Measurements from ENCODE around the gene OLIG2. TPM values are rescaled to one million over a fixed set of nuclear protein-coding genes. Genes with fewer than 3 reads are reported as not detected.

OLIG2 gene
- total and polyA plus RNA-seq, 2 experiments from 2014 or later = 0.15 to 1.4 TPM

DNA sequence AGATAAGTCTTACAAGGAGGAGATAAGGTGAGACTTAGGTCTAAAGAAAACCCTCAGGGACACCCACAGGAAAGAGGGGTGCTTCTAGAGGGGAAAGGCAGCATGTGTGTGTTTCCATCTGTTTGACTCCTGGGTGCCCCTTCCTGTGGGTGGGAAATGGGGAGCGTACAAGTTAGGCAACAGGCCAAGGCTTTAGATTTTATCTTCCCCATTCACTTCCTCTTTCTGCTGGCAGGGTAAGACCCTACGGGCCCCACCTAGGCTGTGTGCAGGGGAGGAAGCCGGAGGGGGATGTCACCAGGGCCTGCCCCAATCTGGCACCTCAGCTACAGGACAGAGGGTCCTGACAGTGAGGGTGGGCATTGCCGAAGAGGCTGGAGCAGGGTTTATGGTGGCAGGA is 41.7 kb downstream of the OLIG2 start (continued):
- TF ChIP-seq, protein P1, sequence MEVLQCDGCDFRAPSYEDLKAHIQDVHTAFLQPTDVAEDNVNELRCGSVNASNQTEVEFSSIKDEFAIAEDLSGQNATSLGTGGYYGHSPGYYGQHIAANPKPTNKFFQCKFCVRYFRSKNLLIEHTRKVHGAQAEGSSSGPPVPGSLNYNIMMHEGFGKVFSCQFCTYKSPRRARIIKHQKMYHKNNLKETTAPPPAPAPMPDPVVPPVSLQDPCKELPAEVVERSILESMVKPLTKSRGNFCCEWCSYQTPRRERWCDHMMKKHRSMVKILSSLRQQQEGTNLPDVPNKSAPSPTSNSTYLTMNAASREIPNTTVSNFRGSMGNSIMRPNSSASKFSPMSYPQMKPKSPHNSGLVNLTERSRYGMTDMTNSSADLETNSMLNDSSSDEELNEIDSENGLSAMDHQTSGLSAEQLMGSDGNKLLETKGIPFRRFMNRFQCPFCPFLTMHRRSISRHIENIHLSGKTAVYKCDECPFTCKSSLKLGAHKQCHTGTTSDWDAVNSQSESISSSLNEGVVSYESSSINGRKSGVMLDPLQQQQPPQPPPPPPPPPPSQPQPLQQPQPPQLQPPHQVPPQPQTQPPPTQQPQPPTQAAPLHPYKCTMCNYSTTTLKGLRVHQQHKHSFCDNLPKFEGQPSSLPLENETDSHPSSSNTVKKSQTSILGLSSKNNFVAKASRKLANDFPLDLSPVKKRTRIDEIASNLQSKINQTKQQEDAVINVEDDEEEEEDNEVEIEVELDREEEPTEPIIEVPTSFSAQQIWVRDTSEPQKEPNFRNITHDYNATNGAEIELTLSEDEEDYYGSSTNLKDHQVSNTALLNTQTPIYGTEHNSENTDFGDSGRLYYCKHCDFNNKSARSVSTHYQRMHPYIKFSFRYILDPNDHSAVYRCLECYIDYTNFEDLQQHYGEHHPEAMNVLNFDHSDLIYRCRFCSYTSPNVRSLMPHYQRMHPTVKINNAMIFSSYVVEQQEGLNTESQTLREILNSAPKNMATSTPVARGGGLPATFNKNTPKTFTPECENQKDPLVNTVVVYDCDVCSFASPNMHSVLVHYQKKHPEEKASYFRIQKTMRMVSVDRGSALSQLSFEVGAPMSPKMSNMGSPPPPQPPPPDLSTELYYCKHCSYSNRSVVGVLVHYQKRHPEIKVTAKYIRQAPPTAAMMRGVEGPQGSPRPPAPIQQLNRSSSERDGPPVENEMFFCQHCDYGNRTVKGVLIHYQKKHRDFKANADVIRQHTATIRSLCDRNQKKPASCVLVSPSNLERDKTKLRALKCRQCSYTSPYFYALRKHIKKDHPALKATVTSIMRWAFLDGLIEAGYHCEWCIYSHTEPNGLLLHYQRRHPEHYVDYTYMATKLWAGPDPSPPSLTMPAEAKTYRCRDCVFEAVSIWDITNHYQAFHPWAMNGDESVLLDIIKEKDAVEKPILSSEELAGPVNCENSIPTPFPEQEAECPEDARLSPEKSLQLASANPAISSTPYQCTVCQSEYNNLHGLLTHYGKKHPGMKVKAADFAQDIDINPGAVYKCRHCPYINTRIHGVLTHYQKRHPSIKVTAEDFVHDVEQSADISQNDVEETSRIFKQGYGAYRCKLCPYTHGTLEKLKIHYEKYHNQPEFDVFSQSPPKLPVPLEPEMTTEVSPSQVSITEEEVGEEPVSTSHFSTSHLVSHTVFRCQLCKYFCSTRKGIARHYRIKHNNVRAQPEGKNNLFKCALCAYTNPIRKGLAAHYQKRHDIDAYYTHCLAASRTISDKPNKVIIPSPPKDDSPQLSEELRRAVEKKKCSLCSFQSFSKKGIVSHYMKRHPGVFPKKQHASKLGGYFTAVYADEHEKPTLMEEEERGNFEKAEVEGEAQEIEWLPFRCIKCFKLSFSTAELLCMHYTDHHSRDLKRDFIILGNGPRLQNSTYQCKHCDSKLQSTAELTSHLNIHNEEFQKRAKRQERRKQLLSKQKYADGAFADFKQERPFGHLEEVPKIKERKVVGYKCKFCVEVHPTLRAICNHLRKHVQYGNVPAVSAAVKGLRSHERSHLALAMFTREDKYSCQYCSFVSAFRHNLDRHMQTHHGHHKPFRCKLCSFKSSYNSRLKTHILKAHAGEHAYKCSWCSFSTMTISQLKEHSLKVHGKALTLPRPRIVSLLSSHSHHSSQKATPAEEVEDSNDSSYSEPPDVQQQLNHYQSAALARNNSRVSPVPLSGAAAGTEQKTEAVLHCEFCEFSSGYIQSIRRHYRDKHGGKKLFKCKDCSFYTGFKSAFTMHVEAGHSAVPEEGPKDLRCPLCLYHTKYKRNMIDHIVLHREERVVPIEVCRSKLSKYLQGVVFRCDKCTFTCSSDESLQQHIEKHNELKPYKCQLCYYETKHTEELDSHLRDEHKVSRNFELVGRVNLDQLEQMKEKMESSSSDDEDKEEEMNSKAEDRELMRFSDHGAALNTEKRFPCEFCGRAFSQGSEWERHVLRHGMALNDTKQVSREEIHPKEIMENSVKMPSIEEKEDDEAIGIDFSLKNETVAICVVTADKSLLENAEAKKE (CRISPR knock-in tag; IDR thresholded peaks at IDR 0.05) = no peak
- TF ChIP-seq CREB1 (CRISPR knock-in tag; IDR thresholded peaks at IDR 0.05; ENCODE audit: low read depth) (no peak), JUNB (IDR thresholded peaks at IDR 0.05; ENCODE audit: unreplicated experiment) (no peak), EZH2 (IDR thresholded peaks at IDR 0.05; ENCODE audit: low read depth, unreplicated experiment) (no peak), EZH2phosphoT487 (IDR thresholded peaks at IDR 0.05; ENCODE audit: unreplicated experiment) (no peak)

DNA sequence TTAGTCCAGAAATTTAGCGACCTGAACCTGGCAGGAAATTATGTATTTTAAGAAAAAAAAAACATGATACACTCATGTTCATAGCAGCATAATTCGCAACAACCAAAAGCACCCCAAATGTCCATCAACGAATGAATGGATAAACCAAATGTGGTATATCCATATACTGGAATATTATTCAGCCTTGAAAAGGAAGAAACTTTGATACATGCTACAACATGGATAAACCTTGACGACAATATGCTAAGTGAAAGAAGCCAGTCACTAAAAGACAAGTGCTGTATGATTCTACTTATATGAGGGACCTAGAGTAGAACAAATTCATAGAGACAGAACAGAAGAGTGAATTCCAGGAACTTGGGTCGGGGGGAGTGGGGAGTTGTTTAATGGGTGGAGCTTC is 43.5 kb downstream of the OLIG2 start:
- DNase-seq (ENCODE audit: low spot score) (no peak), ATAC-seq (no peak)
- H3K27me3 Mint-ChIP-seq (ENCODE audit: insufficient read depth, low read depth, poor library complexity) = peaks cover 57% of the 10 kb centered on the region
- peaks cover 33% of the 10 kb centered on the region for H3K4me1 ChIP-seq (ENCODE audit: insufficient read depth)
- H3K36me3 Mint-ChIP-seq (ENCODE audit: low read depth) = peaks cover 7% of the 10 kb centered on the region
- H3K9me3 Mint-ChIP-seq = peaks cover 14% of the 10 kb centered on the region
- no peaks in the 10 kb centered on the region for H3K9me2 ChIP-seq (ENCODE audit: insufficient read depth)
- peaks cover 41% of the 10 kb centered on the region for H3K4me1 Mint-ChIP-seq
- H3K27ac ChIP-seq (ENCODE audit: low read depth) = no peak overlapping the region
- H3K27ac Mint-ChIP-seq = no peak overlapping the region
- no peaks in the 10 kb centered on the region for H3K79me2 ChIP-seq (replicated peaks; ENCODE audit: insufficient read depth)
- no peak overlapping the region for H2AFZ ChIP-seq
- peaks cover 99% of the 10 kb centered on the region for H3K27me3 ChIP-seq (ENCODE audit: insufficient read depth)
- no peaks in the 10 kb centered on the region for H3K36me3 ChIP-seq (ENCODE audit: insufficient read depth)
- H3K4me2 ChIP-seq = no peak overlapping the region
- H3K4me3 Mint-ChIP-seq = peak overlapping the region; percentile 63; the same call in 2 of the 3 replicates
- no peaks in the 10 kb centered on the region; the same call in 1 of the 2 replicates for H4K20me1 ChIP-seq (replicated peaks; ENCODE audit: insufficient read depth)
- 0 out of 2 replicates have a peak, but pooled peaks cover 5% of the 10 kb centered on the region for H3F3A ChIP-seq (replicated peaks; ENCODE audit: low read depth)
- H3K4me3 ChIP-seq = no peak overlapping the region
- TF ChIP-seq ZNF331 (CRISPR knock-in tag; IDR thresholded peaks at IDR 0.05; ENCODE audit: low read depth) (no peak), NANOG (IDR thresholded peaks at IDR 0.05; ENCODE audit: borderline replicate concordance) (no peak), EZH2 (IDR thresholded peaks at IDR 0.05; ENCODE audit: low read depth, unreplicated experiment) (no peak)
- TF ChIP-seq, protein P2, sequence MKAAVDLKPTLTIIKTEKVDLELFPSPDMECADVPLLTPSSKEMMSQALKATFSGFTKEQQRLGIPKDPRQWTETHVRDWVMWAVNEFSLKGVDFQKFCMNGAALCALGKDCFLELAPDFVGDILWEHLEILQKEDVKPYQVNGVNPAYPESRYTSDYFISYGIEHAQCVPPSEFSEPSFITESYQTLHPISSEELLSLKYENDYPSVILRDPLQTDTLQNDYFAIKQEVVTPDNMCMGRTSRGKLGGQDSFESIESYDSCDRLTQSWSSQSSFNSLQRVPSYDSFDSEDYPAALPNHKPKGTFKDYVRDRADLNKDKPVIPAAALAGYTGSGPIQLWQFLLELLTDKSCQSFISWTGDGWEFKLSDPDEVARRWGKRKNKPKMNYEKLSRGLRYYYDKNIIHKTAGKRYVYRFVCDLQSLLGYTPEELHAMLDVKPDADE (IDR thresholded peaks at IDR 0.05) = no peak
- TF ChIP-seq, protein P3, sequence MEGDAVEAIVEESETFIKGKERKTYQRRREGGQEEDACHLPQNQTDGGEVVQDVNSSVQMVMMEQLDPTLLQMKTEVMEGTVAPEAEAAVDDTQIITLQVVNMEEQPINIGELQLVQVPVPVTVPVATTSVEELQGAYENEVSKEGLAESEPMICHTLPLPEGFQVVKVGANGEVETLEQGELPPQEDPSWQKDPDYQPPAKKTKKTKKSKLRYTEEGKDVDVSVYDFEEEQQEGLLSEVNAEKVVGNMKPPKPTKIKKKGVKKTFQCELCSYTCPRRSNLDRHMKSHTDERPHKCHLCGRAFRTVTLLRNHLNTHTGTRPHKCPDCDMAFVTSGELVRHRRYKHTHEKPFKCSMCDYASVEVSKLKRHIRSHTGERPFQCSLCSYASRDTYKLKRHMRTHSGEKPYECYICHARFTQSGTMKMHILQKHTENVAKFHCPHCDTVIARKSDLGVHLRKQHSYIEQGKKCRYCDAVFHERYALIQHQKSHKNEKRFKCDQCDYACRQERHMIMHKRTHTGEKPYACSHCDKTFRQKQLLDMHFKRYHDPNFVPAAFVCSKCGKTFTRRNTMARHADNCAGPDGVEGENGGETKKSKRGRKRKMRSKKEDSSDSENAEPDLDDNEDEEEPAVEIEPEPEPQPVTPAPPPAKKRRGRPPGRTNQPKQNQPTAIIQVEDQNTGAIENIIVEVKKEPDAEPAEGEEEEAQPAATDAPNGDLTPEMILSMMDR (conservative IDR thresholded peaks at IDR 0.05; ENCODE audit: low read depth in 2 of 2) = no peak
- TF ChIP-seq, protein P4, sequence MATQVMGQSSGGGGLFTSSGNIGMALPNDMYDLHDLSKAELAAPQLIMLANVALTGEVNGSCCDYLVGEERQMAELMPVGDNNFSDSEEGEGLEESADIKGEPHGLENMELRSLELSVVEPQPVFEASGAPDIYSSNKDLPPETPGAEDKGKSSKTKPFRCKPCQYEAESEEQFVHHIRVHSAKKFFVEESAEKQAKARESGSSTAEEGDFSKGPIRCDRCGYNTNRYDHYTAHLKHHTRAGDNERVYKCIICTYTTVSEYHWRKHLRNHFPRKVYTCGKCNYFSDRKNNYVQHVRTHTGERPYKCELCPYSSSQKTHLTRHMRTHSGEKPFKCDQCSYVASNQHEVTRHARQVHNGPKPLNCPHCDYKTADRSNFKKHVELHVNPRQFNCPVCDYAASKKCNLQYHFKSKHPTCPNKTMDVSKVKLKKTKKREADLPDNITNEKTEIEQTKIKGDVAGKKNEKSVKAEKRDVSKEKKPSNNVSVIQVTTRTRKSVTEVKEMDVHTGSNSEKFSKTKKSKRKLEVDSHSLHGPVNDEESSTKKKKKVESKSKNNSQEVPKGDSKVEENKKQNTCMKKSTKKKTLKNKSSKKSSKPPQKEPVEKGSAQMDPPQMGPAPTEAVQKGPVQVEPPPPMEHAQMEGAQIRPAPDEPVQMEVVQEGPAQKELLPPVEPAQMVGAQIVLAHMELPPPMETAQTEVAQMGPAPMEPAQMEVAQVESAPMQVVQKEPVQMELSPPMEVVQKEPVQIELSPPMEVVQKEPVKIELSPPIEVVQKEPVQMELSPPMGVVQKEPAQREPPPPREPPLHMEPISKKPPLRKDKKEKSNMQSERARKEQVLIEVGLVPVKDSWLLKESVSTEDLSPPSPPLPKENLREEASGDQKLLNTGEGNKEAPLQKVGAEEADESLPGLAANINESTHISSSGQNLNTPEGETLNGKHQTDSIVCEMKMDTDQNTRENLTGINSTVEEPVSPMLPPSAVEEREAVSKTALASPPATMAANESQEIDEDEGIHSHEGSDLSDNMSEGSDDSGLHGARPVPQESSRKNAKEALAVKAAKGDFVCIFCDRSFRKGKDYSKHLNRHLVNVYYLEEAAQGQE (IDR thresholded peaks at IDR 0.05; ENCODE audit: unreplicated experiment) = no peak
